Measurements from ENCODE around the gene ASPA.

Gene ASPA

DNA sequence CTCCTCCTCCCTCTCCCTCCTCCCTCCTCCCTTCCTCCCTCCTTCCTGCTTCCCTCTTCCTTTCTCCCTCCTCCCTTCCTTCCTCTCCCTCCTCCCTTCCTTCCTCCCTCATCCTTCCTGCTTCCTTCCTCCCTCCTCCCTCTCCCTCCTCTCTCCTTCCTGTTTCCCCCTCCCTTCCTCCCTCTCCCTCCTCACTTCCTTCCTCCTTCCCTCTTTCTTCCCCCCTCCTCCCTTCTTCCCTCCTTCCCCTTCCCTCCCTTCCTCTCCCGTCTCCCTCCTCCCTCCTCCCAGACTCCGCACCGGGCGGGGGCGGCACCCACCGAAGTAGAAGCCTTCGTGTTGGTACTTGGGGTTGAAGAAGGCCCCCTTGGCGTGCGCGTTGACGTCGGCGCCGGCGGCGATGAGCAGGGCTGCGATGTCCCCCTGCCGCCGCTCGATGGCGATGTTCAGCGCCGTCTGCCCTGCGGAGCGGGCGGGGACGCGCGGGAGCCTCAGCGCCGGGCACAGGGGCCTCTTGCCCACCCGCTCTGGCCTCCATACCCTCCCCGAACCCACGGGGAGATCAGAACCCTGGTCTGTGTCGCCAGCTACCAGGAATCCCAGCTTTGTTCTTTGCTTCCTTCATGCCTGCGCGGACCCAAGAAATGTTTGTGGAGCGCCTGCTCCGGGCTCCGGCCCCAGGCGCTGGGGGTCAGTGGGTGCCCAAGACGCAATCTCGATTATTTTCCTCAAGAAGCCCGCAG is 59.6 kb downstream of the ASPA start (continued):
- TF ChIP-seq ZXDB (tag by site-specific recombination; IDR thresholded peaks at IDR 0.05) (no peak), ZBTB8A (tag by site-specific recombination; IDR thresholded peaks at IDR 0.05) (peak; percentile 45; the same call in 1 of the 2 replicates), ZNF843 (tag by site-specific recombination; IDR thresholded peaks at IDR 0.05) (no peak), ZNF239 (tag by site-specific recombination; IDR thresholded peaks at IDR 0.05) (no peak), ZBTB44 (tag by site-specific recombination; IDR thresholded peaks at IDR 0.05) (no peak), ZFHX2 (tag by site-specific recombination; conservative IDR thresholded peaks at IDR 0.05) (0 out of 2 replicates have a peak, but pooled peaks have one; percentile 39), ZNF155 (tag by site-specific recombination; IDR thresholded peaks at IDR 0.05) (no peak), GLIS1 (tag by site-specific recombination; IDR thresholded peaks at IDR 0.05) (peak; percentile 87), GLI4 (tag by site-specific recombination; IDR thresholded peaks at IDR 0.05) (peak; percentile 54; the same call in 1 of the 2 replicates), ZNF354C (tag by site-specific recombination; IDR thresholded peaks at IDR 0.05; ENCODE audit: borderline replicate concordance, low read depth) (no peak), ZFP41 (tag by site-specific recombination; IDR thresholded peaks at IDR 0.05; ENCODE audit: borderline replicate concordance) (no peak), GLI2 (tag by site-specific recombination; IDR thresholded peaks at IDR 0.05; ENCODE audit: borderline replicate concordance, low read depth) (no peak), ZBTB11 (tag by site-specific recombination; conservative IDR thresholded peaks at IDR 0.05; ENCODE audit: low read depth) (peak; percentile 45), ZNF114 (tag by site-specific recombination; IDR thresholded peaks at IDR 0.05) (no peak), ZBTB10 (tag by site-specific recombination; IDR thresholded peaks at IDR 0.05) (peak; percentile 74), ZNF514 (tag by site-specific recombination; IDR thresholded peaks at IDR 0.05) (no peak)
- TF ChIP-seq, protein P1, sequence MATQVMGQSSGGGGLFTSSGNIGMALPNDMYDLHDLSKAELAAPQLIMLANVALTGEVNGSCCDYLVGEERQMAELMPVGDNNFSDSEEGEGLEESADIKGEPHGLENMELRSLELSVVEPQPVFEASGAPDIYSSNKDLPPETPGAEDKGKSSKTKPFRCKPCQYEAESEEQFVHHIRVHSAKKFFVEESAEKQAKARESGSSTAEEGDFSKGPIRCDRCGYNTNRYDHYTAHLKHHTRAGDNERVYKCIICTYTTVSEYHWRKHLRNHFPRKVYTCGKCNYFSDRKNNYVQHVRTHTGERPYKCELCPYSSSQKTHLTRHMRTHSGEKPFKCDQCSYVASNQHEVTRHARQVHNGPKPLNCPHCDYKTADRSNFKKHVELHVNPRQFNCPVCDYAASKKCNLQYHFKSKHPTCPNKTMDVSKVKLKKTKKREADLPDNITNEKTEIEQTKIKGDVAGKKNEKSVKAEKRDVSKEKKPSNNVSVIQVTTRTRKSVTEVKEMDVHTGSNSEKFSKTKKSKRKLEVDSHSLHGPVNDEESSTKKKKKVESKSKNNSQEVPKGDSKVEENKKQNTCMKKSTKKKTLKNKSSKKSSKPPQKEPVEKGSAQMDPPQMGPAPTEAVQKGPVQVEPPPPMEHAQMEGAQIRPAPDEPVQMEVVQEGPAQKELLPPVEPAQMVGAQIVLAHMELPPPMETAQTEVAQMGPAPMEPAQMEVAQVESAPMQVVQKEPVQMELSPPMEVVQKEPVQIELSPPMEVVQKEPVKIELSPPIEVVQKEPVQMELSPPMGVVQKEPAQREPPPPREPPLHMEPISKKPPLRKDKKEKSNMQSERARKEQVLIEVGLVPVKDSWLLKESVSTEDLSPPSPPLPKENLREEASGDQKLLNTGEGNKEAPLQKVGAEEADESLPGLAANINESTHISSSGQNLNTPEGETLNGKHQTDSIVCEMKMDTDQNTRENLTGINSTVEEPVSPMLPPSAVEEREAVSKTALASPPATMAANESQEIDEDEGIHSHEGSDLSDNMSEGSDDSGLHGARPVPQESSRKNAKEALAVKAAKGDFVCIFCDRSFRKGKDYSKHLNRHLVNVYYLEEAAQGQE (tag by site-specific recombination; IDR thresholded peaks at IDR 0.05): no peak
- TF ChIP-seq, protein P2, sequence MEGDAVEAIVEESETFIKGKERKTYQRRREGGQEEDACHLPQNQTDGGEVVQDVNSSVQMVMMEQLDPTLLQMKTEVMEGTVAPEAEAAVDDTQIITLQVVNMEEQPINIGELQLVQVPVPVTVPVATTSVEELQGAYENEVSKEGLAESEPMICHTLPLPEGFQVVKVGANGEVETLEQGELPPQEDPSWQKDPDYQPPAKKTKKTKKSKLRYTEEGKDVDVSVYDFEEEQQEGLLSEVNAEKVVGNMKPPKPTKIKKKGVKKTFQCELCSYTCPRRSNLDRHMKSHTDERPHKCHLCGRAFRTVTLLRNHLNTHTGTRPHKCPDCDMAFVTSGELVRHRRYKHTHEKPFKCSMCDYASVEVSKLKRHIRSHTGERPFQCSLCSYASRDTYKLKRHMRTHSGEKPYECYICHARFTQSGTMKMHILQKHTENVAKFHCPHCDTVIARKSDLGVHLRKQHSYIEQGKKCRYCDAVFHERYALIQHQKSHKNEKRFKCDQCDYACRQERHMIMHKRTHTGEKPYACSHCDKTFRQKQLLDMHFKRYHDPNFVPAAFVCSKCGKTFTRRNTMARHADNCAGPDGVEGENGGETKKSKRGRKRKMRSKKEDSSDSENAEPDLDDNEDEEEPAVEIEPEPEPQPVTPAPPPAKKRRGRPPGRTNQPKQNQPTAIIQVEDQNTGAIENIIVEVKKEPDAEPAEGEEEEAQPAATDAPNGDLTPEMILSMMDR (tag by site-specific recombination; IDR thresholded peaks at IDR 0.05): peak; percentile 90
- TF ChIP-seq, protein P3, sequence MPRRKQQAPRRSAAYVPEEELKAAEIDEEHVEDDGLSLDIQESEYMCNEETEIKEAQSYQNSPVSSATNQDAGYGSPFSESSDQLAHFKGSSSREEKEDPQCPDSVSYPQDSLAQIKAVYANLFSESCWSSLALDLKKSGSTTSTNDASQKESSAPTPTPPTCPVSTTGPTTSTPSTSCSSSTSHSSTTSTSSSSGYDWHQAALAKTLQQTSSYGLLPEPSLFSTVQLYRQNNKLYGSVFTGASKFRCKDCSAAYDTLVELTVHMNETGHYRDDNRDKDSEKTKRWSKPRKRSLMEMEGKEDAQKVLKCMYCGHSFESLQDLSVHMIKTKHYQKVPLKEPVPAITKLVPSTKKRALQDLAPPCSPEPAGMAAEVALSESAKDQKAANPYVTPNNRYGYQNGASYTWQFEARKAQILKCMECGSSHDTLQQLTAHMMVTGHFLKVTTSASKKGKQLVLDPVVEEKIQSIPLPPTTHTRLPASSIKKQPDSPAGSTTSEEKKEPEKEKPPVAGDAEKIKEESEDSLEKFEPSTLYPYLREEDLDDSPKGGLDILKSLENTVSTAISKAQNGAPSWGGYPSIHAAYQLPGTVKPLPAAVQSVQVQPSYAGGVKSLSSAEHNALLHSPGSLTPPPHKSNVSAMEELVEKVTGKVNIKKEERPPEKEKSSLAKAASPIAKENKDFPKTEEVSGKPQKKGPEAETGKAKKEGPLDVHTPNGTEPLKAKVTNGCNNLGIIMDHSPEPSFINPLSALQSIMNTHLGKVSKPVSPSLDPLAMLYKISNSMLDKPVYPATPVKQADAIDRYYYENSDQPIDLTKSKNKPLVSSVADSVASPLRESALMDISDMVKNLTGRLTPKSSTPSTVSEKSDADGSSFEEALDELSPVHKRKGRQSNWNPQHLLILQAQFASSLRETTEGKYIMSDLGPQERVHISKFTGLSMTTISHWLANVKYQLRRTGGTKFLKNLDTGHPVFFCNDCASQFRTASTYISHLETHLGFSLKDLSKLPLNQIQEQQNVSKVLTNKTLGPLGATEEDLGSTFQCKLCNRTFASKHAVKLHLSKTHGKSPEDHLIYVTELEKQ (tag by site-specific recombination; IDR thresholded peaks at IDR 0.05; ENCODE audit: borderline replicate concordance): no peak
- TF ChIP-seq, protein P4, sequence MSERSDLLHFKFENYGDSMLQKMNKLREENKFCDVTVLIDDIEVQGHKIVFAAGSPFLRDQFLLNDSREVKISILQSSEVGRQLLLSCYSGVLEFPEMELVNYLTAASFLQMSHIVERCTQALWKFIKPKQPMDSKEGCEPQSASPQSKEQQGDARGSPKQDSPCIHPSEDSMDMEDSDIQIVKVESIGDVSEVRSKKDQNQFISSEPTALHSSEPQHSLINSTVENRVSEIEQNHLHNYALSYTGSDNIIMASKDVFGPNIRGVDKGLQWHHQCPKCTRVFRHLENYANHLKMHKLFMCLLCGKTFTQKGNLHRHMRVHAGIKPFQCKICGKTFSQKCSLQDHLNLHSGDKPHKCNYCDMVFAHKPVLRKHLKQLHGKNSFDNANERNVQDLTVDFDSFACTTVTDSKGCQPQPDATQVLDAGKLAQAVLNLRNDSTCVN (tag by site-specific recombination; optimal IDR thresholded peaks at IDR 0.05): peak; percentile 70
